ENCODE measurements around the gene VAPB.
A peak's percentile ranks its signal among the peaks of the same experiment; 100 is the strongest.
"Not testable (repeated sequence)": the region's sequence is repeated elsewhere in the genome, so short reads cannot be mapped to it uniquely, and the experiment has no call there.

VAPB gene

DNA sequence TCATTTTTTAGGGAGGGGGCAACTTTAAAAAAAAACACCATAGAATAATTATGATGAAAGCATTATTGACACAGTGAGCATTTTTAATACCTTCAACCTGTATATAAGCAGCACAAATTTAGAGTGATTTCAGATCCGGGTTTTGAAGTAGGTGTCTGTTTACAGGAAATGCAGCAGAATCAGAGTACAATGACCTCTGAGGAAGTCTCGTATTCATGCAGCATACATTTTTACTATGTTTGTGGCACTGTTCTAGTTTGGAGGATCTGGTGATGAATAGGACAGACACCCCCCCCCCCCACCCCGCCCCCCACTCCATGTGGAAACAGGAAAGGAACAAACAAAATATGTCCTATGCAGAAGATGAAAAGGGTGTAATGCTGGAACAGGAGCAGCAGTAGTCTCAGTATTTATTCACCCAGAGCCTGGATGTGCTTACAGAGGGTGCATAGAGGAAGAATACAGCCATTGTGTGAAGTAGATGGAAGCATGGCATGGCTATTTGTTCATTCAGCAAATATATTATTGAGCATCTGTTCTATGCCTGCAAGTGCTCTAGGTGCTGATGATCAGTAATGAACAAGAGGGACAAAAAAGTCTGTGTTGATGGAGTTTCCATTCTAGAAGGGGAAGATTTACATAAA is 19.7 kb downstream of the VAPB start:
- no peak for ATAC-seq

DNA sequence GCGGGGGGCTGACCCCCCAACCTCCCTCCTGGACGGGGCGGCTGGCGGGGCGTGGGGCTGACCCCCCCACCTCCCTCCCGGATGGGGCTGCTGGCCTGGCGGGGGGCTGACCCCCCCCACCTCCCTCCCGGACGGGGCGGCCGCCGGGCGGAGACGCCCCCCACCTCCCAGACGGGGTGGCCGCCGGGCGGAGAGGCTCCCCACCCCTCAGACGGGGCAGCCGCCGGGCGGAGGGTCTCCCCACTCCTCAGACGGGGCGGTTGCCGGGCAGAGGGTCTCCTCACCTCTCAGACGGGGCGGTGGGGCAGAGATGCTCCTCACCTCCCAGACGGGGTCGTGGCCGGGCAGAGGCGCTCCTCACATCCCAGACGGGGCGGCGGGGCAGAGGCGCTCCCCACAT is 25.2 kb downstream of the VAPB start:
- not testable (repeated sequence) for ATAC-seq

DNA sequence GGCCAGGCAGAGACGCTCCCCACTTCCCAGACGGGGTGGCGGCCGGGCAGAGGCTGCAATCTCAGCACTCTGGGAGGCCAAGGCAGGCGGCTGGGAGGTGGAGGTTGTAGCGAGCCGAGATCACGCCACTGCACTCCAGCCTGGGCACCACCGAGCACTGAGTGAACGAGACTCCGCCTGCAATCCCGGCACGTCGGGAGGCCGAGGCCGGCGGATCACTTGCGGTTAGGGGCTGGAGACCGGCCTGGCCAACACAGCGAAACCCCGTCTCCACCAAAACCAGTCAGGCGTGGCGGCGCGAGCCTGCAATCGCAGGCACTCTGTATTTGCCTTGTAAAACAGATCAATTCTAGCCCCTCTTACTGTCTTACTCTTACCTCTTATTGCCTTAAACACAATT is 25.8 kb downstream of the VAPB start:
- ATAC-seq: not testable (repeated sequence)

DNA sequence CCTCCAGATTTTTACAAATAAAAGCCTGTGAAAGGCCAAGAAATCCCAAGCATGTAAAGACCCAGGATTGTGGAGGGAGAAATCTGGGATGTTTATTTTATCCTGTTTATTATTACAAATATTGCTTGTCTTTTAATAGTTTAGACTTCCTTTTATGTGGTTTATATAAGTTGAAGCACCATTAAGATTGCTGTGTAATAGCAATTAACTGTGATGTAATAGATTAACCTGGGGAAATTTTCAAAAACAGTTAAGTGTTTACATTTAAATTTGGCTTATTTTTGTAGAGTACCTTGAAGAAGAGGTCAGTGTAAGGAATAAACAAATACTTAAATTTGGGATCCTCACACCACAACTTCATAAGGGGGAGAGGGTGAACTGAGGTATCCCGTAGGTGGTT is 27.0 kb downstream of the VAPB start:
- no peak for ATAC-seq

DNA sequence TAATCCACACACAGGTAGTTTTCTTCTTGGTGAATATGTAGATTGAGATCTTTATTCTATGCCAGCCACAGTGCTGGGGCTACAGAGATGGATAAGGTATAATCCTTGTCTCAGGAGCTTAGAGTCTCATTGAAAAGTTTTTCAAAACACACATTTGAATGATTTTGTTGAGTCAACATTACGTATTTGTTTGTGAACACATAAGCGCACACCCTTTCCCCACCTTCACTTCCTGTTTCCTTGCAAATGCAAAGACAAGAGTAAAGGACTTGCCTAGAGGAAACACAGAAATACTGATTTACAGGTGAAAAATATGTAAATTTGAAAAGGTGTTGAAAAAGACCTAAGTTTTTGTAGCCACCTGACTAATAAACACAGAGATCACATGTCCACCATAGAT is 27.8 kb downstream of the VAPB start:
- ATAC-seq: peak in 1 of 2 donors; percentile 33

DNA sequence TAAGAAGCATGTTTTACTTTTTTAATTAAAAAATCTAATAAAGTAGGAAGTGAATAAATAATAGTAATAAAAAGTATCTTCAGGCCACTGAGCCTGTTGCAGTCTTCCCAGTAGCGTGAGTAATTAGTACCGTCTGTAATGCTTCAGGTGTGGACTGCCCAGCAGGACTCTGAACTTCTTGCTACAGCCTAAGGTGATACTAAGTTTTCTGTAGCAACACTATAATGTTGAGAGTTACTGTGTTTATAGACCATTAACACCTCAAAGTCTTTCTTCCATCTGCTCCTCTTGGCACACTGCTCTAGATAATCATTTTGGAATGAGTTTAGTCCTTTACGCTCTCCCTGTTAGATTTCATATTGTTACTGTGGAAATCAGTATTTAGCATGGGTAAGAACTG is 28.4 kb downstream of the VAPB start:
- no peak for ATAC-seq

DNA sequence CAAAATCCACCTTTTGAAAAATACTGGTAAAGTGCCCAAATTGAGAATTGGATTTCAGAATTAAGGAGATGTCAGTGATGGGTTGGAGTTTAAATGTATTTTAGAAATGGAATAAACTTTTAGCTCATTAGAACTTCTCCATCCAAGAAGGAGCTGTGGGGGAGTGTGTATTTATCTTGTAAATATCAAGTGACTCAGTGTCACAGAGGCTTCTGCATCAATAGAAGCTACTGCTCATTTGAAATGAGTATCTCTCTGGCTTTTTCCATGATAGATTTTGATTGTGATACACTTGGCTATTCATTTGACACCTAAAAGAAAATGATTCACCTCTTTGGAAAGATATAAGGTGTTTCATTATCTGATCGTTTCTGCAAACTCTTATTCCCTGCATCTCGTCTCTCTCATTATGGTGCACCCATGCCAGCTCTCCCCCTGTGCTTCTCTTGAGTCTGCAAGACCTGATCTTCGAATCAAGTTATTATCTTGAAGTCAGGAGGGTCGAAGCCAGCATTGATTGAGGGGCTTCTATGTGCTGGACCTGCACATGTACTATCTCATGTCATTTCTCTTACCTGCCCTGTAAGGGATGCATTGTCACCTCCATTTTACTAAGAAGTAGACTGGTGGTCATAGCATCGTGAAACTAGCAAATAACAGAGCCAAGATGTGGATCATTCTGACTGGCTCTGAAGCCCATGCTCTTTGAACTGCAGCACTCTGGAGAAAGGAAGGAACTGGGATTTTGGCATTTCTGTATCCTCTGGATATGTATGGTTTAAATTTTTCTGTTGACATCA is 30.1 kb downstream of the VAPB start:
- ATAC-seq: no peak

DNA sequence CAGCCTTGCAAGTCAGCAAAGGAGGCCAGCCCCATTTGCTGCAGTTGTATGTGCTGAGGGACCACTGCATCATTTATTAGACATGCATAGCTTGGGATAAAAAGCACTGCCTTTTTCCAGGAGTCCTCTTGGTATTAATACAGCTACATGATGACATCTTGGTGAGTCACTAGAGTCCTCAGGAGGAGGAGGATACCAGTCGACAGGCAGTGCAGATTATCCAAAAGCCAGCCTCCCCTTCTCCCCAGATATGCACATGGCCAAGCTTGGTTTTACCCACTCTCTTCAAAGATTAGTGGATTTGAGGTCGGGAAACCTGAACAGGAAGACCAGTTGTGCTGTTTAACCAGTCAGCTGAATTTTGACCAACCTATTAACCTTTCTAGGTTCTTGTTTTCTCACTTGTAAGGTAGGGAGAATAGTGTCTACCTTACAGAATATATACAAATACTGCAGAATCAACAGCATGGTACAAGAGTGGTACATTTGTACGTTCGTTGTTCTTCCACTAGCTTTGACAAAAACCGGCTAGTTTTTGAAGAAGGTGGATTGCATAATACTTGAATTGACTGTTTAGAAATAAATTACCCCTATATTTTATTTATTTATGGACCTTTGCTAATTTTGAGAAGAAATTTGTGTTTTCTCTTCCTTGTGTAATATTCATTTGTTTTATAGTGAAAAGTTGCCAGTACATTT is 31.9 kb downstream of the VAPB start:
- no peak for ATAC-seq

DNA sequence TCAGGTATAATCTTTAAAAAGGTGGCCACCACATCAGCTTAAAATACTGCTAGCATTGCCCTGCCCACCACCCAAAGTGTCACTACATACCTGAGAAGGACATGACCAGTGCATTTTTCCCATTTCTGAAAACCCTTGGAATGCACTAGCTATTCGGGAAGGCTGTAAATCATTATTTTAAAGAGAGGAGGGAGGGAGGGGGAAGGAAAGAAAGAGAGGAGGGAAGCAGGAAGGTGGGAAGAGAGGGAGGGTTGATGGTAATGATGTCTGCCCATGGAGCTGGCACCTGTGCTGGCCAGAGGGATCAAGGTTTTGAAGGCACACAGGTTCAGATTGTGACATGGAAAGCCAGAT is 32.4 kb downstream of the VAPB start:
- no peak for ATAC-seq

DNA sequence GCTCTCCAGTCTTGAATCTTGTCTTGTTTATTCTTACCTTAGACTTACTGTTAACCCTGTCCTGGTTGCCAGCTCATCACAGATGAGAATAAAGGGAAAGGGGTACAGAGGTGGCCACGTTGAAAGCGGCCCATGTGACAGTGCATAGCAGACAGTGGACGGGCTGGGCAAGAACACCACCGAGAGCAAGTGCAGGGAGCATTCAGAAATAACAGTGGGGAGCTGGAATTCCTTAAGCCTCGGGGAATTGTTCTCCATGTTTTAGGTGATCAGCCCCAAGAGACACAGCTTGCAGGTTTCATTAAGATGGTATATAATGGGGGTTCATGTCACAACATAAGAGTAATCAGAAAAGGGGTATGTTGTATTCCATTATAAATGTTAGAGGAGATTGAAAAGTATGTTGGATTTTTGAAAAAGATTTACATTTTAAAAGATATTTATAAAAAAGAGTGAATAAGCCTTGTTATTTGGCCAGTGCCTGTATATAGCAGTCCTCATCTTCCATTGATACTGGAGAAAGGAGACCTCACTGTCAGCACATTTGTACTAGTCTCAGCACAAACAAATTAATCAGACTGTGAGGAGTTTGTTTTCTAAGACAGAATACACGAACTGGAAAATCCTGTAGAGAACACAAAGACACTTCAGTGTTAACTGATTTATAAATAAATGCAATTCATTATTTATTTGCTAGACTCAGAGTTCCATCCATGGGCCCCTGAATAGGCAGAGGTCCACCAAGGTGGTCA is 35.4 kb downstream of the VAPB start:
- ATAC-seq: no peak

DNA sequence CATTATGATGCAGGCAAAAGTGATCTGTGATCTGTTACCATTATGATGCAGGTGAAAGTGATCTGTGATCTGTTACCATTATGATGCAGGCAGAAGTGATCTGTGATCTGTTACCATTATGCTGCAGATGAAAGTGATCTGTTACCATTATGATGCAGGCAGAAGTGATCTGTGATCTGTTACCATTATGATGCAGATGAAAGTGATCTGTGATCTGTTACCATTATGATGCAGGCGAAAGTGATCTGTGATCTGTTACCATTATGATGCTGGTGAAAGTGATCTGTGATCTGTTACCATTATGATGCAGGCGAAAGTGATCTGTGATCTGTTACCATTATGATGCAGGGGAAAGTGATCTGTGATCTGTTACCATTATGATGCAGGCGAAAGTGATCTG is 38.5 kb downstream of the VAPB start:
- ATAC-seq: not testable (repeated sequence)

DNA sequence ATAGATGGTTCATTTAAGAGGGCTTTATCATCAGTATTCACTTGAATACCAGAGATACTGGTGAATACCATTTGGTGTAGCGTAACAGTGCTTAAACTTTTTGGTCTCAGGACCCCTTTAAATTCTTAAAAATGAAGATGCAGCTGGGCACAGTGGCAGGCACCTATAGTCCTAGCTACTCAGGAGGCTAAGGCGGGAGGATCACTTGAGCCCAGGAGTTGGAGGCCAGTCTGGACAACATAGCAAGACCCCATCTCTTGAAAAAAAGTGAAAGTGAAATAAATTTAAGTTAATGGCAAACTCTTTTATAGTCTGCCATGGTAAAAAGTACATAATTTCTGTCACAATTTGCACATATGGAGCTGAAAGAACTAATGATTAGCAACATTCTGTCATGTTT is 39.3 kb downstream of the VAPB start:
- no peak for ATAC-seq

DNA sequence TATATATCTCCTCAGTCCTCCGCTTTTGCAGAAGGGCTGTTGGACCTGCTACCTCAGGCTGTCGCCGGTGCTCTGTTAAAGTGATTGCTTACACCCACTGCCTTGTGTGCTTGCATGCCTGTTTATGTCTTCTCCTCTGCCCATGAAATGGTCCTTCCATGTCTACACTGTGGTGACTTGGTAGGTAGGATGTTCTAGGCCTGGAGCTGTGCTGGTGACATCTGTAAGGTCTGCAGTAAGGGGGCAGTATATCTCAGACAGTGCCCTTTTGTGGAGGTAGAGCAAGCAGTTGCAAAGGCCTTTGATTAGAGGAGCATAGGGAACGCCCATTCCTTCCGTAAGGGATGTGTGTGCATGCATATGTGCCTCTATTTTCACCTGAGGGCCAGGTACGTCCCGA is 40.3 kb downstream of the VAPB start:
- no peak for ATAC-seq

DNA sequence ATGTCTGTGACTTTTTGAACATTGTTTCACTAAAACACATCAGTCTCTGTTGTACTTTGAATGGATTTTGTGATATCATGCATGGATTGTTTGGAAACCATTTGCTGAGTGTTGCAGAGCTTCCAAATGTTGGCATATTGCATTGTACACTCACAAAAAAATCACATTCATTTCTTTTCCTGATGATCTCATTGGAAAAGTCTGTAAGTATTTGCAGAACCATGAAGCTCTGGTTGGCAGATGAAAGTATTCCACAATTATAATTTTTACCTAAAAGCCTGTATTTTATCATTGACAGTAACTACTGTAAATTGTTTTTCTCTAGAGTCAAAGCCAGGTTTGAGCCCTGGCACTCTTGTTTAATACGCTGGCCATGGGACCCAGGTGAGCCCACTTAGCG is 42.1 kb downstream of the VAPB start:
- ATAC-seq: no peak

DNA sequence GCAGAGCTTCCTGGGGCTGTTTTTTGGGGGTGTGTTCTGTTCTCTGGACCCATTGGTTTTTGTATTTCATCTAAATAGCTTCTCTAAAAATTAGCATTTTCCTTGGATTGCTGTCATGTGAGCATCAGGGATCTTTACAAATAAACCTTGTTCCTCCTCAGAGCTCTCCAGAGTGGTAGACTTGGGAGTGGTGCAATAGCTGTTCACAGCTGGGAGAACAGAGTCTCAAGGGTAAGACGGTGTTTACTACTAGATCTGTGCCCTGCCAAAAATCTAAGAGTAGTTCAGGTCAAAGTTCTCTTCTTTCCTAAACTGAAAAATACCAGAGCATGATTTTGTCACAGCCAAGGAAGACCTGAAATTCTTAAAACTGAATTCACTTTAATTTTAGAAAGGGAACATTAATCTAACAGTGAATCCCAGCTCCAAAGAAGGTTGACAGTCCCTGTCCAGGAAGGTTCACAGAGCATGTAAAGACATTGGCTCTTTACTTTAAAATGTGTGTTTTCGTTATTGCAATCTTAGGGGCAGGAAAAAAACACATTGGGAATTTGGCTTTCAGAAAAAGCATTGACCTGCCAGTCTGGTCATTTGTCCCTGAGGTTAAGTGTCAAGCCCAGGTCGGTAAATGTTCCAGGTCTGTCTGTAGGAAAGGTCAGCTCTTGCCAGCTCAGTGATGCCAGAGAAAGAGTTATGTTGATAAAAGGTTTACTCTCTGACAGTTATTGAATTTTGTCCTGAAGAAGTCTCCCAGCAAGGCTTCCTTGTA is 43.3 kb downstream of the VAPB start:
- no peak for ATAC-seq

DNA sequence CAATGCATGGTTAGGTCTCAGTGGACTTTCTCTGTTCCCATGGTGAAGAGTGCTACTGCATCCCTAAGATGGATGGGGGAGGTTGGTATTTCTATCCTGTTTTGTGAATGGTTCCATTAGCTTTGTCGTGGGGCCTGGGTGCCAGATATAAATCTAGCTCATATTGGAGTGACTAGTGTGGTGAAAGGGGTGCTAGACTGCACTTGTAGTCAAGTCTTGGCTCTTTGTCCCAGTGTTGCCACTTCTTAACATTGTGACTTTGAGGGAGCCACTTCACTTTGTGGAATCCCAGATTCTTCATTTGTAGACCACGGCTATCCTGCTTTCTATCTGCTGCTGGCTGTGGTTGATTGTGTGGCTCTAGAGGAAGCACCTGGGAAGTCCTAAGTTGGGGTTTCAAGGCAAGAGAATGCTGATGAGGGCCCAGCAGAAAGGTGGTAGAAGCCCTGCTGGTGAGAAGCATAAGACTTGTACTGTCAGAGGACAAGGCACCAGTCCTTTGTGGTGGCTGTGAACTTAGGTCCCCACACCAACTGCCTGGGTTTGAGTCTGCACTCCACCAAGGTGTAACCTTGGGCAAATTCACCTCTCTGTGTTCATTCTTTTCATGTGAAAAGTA is 44.1 kb downstream of the VAPB start:
- no peak for ATAC-seq

DNA sequence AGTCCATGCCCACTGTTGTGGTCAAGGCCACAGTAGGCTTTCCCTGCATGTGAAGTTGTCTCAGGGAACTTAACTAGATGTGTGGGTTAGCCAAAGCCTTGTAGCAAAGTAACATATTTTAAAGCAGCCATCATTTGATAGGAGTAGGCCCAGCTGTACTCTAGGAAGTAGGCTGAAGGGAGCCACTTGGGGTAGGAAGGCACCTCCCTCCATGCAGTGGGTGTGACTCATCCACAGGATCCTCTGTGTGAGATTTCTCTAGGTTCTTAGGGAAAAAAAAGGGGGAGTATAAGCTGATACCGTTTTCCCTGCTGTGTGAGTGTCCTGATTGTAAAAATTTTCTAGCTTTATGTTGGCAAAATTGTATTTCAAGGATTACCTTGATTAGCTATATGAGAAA is 44.7 kb downstream of the VAPB start:
- ATAC-seq: no peak

DNA sequence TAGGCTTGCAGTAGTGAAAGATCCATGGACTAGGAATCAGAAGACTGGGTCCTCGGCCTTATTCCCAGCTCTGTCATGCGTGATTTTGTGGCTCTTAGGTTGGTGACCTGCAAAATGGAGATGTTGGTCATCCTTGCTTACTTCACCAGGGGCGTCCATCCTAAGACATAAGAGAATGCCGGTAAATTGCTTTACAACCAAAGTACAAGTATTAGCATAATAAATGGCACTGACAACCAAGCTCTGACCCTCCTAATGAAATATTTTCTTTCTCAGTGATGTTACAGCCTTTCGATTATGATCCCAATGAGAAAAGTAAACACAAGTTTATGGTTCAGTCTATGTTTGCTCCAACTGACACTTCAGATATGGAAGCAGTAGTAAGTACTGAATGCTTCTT is 45.3 kb downstream of the VAPB start:
- no peak for ATAC-seq

DNA sequence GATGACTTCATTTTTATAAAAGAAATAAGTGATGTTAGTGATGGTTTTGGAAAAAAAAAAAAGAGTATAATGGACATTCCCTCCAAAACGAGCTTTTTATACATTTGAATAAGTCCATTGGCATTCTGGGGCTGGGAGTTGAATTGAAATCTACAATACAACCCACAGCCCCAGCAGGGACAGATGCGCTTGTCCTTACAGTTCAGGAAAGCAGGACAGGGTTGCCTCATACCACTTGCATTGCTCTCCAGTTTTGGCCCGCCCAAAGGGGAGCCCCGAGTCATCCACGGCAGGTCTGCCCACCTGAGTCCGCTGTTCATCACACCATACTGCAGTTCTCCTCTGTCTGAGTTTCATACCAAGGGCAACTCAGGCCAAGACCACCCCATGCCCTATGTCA is 46.2 kb downstream of the VAPB start:
- no peak for ATAC-seq

DNA sequence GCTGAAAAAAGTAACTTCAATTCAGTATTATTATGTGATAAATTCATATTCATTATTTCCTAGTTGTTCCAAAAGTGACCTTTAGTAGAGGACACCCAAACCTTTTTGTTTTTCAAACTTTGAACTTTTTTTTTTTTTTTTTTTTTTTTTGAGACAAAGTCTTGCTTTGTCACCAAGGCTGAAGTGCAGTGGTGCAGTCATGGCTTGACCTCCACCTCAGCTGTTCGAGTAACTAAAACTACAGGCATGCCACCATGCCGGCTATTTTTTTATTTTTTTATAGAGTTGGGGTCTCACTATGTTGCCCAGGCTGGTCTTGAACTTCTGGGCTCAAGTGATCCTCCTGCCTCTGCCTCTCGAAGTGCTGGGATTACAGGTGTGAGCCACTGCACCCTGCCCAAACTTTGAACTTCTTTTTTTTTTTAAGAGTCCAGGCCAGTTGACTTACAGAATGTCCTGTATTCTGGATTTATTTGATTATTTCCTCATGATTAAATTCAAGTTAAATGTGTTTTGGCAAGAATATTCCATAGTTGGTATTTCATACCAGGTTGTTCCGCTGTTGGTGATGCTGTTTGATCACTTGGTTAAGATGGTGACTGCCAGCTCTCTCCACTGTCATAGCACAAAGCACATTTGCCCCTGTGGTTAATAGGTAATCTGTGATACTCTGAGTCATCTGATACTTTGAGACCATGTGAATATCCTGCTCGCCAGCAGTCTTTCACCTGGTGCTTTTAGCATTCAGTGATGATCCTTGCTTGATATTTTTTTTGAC is 48.0 kb downstream of the VAPB start:
- peak; percentile 84 to 90 for ATAC-seq

Measured in activated CD4-positive, CD25-positive, alpha-beta regulatory T cell treated with anti-CD3 and anti-CD28 coated beads, Interleukin-2, amount 50 U/mL, for 24 hours (primary cell).